Stomach (tissue), 4 donors: ENCODE results near the gene EEF2K.

Experiments
- CTCF ChIP-seq, 7 experiments: fragments of 450-650 bp in 4 of 7; fragments of 200-600 bp in 3 of 7; sonication (generic) in 3 of 7; IDR thresholded peaks; one replicate each; pipeline ENCODE4 v1.5.1; 2016 to 2019; ENCODE audit warnings: antibody characterized with exemption in 7 of 7, control low read depth in 2 of 7, mild to moderate bottlenecking in 1 of 7
- POLR2A ChIP-seq, 4 donors: fragments of 450-650 bp; IDR thresholded peaks; one replicate each; pipeline ENCODE4 v1.6.1; 2016; ENCODE audit warnings: antibody characterized with exemption in 4 of 4, control low read depth in 2 of 4, mild to moderate bottlenecking in 1 of 4, moderate library complexity in 1 of 4
- POLR2AphosphoS5 ChIP-seq, 3 donors: sonication (generic); formaldehyde crosslinking; IDR thresholded peaks; one replicate each; pipeline ENCODE4 v1.6.1; 2016; ENCODE audit warnings: antibody characterized with exemption in 3 of 3

GRCh38 chr16:22282254-22282892, 76.3 kb downstream of the EEF2K start:
- TF ChIP-seq CTCF (IDR thresholded peaks at IDR 0.05) (no peak), POLR2A (IDR thresholded peaks at IDR 0.05) (no peak), POLR2AphosphoS5 (IDR thresholded peaks at IDR 0.05) (no peak)
